ENCODE measurements around the gene ZNF577.

The ZNF577 gene

DNA sequence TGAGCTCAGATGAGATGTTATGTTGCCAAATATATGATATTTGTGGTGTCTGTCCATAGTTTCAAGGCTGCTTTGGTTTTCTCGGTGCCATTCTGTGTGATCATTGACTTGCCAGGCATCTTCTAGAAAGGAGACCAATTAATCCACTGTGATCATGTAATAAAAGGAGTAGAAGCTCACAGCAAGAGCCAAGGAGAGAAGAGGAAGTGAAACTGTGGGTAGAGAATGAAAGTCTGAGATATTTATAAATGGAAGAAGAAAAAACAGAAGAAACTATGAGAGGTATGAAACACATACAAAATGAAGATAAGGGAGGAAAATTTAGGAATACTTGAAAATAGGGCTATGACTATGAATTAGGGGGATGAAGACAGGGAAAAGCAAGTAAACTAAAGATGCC, 28.4 kb upstream of the ZNF577 start:
- TF ChIP-seq, protein P1, sequence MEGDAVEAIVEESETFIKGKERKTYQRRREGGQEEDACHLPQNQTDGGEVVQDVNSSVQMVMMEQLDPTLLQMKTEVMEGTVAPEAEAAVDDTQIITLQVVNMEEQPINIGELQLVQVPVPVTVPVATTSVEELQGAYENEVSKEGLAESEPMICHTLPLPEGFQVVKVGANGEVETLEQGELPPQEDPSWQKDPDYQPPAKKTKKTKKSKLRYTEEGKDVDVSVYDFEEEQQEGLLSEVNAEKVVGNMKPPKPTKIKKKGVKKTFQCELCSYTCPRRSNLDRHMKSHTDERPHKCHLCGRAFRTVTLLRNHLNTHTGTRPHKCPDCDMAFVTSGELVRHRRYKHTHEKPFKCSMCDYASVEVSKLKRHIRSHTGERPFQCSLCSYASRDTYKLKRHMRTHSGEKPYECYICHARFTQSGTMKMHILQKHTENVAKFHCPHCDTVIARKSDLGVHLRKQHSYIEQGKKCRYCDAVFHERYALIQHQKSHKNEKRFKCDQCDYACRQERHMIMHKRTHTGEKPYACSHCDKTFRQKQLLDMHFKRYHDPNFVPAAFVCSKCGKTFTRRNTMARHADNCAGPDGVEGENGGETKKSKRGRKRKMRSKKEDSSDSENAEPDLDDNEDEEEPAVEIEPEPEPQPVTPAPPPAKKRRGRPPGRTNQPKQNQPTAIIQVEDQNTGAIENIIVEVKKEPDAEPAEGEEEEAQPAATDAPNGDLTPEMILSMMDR (IDR thresholded peaks at IDR 0.05), result no peak

DNA sequence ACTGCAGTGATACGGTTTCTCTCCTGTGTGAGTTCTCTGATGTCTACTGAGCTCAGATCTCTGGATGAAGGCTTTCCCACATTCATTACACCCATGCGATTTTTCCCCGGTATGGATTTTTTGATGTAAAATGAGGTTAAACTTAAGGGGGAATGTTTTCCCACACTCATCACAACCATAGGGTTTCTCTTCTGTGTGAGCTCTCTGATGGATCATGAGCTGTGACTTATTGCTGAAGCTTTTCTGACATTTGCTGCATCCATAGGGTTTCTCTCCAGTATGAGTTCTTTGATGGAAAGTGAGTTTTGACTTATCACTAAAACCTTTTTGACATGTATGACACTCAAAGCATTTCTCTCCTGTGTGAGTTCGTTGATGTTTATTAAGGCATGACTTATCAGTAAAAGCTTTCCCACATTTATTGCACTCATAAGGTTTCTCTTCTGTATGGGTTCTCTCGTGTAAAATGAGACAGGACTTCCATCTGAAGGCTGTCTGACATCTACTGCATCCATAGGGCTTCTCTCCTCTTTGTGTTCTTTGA, 27.6 kb upstream of the ZNF577 start:
- TF ChIP-seq, protein P1 (IDR thresholded peaks at IDR 0.05), result no peak

DNA sequence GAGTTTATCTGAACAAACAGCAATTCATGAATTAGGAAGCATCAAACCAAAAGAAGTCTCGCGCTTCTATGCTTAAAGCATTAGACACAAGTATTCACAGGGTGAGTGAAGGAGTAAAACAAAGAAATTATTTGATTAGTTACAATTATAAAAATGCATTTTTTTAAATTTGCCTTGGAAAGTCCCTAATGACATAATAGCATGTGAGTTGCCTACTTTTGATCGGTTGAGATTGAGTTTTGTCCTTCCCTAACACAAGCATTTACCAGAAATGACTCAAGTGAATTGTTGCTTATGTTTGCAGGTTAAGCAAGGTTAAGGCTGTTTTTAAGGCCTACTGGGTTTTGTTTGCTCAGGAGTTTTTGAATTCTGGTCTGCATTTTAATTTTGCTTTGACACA, 17.5 kb upstream of the ZNF577 start:
- TF ChIP-seq, protein P1 (IDR thresholded peaks at IDR 0.05), result no peak

GRCh38 chr19:51904331-51905165, 16.8 kb upstream of the ZNF577 start, which contains the start of gene ZNF649:
Gene ZNF649 (minus strand): TSS chr19:51905017. CDS start chr19:51900107, 4,910 bp downstream.
- TF ChIP-seq, protein P1 (IDR thresholded peaks at IDR 0.05), result no peak; the same call in 1 of the 2 replicates

DNA sequence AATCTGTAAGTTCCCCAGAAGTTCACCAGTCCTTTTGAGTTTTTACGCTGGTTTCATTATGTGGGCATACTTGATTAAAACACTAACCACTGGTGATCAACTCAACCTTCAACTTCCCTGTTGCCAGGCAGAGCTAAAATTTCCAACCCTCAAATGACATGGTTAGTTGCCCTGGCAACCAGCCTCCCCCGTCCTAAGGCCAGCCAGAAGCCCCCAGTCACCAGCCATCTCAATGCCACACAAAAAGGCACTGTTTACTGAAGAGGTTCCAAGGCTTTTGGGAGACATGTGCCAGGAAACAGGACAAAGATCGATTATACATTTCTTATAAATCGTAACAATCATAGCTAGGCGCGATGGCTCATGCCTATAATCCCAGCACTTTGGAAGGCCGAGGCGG, 15.4 kb upstream of the ZNF577 start:
- TF ChIP-seq, protein P1 (IDR thresholded peaks at IDR 0.05), result no peak

DNA sequence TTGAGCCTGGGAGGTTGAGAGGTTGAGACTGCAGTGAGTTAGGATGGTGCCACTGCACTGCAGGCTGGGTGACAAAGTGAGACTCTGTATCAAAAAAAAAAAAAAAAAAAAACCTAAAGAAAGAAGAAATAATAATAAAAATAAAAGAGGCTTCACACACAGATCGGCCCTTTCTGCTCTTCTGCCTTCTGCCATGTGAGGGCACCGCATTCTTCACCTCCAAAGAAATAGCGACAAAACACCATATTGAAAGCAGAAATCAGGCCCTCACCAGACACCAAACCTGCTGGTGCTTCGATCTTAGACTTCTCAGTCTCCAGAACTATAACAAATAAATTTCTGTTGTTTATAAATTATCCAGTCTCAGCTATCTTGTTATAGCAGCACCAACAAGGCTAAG, 14.1 kb upstream of the ZNF577 start:
- TF ChIP-seq, protein P1 (IDR thresholded peaks at IDR 0.05), result no peak

DNA sequence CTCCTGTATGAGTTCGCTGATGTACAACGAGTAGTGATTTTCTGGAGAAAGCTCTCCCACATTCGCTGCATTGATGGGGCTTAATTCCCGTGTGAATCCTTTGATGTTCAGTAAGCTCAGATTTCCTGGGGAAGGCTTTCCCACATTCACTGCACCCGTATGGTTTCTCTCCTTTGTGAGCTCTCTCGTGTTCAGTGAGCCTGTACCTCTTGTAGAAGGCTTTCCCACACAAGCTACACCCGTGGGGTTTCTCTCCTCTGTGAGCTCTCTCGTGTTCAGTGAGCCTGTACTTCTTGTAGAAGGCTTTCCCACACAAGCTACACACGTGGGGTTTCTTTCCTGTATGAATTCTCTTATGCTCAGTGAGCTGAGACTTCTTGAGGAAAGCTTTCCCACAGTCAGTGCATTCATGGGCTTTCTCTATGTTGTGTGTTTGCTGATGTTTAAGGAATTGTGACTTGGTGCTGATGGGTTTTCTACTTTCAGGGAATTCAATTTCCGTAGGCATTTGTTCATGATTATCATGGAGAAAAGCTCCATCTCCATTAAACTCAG, 3.5 kb upstream of the ZNF577 start:
- TF ChIP-seq, protein P1 (IDR thresholded peaks at IDR 0.05), result no peak

All from LNCAP (cell line).